HK-2 (cell line): ENCODE data around the gene GPR137.
A peak's percentile ranks its signal among the peaks of the same experiment; 100 is the strongest.

Experiments
- DNase-seq: peaks from one replicate; pipeline ENCODE4 v3.0.0-alpha.2; 2018; ENCODE audit not compliant: unreplicated experiment

Gene GPR137

DNA sequence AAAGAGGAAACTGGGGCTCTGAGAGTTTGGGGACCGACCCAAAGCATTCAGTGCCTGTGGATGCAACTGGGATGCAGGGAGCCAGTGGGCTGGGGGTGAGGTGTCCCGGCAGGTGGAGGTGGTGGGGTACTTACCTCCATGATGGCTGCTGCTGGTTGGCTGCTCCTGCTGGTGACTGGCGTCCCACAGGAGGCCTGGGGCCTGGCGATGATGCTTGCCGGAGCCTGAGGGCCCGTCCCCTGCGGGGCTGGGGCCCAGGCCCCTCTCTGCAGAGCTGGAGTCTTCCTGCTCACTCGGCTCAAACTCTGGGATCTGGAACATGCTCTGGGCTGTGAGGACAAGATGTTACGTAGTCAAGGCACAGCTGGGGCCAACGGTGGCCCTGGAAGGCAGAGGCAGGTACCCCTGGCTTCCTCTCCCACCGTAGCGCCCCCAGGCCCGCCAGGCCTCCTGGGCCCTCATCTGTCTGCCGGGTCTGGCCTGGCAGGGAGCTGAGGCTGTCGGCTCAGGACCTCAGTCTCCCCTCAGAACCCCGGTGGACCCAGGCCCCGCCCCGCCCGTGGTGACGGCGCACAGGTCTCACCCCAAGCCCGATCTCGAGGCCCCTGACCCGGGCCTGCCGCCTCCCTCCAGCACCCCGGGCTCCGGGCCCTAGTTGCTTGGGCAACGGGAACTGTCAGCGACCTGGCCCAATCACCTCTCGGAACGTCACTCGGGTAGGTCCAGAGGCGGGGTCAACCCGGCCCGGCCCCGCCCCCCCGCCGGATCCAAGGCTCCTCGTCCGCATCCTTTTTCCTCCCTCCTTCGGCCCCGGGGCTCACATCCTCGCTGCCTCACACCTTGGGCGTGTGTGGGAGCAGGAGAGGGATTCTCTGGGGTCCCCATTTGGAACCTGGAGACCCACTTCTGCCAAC, 1.3 kb upstream of the GPR137 start, which contains the start of gene BAD:
Gene BAD (minus strand): TSS at position 618 of the 914 bp plus-strand sequence. CDS start 297 bp downstream, at position 321.
- DNase-seq: peak; percentile 89

GRCh38 chr11:64285885-64286800, 495 bp downstream of the GPR137 start:
- peak; percentile 31 for DNase-seq

DNA sequence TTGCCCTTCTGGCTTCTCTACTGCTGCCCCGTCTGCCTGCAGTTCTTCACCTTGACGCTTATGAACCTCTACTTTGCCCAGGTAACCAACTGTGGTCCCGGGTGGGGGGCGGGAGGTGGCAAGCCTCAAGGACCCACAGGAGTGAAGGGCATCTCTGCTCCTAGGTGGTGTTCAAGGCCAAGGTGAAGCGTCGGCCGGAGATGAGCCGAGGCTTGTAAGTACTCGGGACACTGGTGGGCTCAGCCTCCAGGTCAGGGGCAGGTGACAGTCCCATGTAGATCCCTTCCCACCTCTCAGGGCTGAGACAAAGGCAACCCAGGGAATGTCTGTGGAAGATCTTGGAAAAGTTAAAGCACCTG, 1.1 kb downstream of the GPR137 start:
- DNase-seq: no peak

DNA sequence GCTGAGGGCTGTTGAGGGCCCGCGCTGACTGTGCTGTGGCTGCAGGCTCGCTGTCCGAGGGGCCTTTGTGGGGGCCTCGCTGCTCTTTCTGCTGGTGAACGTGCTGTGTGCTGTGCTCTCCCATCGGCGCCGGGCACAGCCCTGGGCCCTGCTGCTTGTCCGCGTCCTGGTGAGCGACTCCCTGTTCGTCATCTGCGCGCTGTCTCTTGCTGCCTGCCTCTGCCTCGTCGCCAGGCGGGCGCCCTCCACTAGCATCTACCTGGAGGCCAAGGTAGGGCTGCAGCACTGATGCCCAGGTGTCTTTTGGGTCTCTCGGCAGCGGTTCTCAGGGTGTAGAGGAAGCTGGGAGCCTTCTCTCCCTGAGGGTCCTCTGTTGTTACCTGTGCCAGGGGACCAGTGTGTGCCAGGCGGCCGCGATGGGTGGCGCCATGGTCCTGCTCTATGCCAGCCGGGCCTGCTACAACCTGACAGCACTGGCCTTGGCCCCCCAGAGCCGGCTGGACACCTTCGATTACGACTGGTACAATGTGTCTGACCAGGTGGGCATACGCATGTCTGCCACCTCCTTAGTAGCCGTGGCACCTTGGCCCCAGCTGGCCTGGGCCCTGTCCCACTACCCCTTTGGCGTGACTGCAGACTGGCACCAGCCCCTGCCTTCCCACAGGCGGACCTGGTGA, 2.2 kb downstream of the GPR137 start:
- no peak for DNase-seq

DNA sequence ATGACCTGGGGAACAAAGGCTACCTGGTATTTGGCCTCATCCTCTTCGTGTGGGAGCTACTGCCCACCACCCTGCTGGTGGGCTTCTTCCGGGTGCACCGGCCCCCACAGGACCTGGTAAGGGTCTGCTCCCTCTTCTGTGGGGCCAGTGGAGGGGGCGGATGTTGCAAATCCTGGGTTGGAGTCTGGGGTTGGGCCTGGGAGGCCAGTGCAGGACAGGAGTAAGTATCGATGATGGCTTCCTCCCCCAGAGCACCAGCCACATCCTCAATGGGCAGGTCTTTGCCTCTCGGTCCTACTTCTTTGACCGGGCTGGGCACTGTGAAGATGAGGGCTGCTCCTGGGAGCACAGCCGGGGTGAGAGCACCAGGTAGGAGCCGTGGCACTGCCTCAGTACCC, 2.7 kb downstream of the GPR137 start:
- DNase-seq: no peak

GRCh38 chr11:64289002-64289564, 3.4 kb downstream of the GPR137 start:
- no peak for DNase-seq

DNA sequence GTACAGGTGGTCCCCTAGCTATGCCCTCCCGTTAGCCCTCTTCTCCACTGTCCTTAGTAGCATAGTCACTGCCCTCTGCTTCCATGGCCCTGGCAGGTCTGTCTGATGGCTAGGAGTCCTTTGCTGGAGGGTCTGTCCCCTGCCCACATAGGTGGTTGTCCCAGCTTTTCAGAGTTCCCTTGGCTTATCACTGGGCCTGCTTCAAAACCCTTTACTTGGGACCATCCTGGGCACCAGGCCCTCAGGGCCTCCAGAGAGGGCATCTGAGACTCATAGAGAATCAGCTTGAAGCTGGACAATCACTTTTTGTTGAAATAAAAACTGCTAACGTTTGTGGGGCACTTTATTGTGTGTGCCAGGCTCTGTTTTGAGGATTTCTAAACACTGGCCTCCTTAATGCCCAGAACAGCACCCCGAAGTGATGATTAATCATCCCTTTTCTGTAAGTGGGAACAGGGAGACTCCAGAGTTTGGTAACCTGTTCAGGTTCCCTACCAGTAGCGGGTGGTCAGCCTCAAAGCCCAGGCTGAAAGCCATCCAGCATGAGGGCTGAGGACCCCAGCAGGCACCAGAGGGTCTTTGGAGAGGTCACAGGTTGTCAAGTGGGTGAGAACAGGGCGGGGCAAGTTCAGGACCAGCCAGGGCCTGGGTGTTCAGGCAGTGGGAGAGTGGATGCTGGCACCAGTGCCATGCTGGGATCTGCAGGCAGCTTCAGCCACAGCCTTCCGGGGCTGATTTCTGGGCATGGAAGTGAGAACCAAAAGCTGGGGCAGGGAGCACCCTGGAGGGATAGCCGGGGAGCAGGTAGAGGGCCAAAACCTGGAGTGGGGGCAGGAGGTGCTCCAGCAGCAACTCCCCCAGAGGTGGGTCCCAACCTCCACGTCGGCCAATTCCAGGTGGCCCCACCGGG, 5.0 kb downstream of the GPR137 start:
- DNase-seq: no peak

DNA sequence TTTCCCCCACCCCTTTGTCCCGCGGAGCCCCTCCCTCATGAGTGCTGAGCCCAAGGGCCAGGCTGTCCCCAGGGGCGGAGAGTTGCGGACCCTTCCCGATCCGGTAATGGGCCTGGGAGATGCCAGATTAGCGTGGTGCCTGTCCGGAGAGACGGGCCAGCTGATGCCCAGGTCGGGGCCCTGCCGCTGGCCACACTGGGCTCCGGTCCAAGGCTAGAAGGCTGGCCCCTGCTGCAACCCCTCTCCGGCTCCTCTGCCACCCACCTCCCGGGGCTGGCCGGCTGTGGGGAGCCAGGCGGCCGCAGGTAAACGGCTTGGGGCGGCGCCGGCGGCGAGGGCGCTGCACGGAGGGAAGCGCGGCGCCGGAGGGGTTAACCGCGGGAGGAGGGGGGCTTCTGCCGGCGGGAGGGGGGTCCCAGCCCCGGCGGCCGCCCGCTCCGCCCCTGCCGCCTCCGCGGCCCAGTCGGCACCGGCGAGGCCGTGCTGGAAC, 5.7 kb downstream of the GPR137 start, which contains the start of gene KCNK4:
Gene KCNK4 (plus strand): TSS at position 41 of the 490 bp plus-strand sequence. CDS start 1,717 bp downstream, outside the sequence.
- no peak for DNase-seq

DNA sequence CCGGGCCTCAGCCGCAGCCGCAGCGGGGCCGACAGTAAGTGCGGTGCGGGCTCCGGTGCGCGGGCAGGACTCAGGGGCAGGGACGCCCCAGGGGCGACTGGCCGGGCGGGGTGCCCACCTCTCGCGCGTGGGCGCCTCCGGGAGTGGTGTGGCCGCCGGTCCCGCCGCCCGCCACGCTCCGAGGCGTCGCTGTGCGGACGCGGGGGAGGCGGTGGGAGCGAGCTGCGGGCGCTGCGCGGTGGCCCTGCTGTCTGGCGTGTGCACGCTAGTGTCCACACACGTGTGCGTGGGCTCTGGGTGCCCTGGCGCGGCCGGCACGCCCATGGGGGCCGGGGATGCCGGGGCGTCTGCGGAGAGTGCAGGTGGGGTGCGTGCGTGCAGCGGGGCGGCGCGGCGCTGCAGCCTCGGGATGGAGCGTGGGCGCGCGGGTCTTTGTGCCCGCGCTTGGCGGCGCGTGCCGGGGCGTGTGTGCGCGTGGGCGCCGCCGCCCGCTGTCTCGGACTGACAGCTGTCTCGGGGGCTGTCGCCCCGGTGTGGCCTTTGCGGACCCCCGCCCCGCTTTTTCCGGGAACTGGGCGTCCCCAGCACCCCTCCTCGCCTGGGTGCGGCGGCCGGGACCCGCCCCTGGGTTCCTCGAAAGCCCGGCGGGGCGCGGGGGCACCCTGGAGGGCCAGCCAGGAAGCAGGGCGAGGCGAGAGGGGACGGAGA, 6.3 kb downstream of the GPR137 start:
- DNase-seq: no peak

GRCh38 chr11:64292460-64293254, 7.0 kb downstream of the GPR137 start:
- no peak for DNase-seq

DNA sequence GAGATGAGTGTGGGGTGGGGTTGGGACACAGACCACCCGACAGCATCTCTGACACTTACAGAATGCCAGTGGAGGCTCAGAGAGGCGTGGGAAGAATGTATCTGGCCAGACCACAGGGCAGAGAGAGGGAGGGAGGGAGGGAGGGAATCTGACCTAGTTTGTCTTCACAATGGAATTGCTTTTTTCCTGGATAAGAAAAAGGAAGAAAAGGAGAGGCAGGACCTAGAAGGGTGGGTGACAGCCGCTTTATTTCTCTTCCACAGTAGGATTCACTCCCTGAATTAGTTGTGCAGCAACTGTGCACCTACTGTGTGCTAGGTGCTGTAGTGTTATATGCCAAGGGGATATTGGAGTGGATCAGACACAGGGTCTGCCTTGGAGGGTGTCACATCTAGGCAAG, 9.1 kb downstream of the GPR137 start:
- DNase-seq: no peak

DNA sequence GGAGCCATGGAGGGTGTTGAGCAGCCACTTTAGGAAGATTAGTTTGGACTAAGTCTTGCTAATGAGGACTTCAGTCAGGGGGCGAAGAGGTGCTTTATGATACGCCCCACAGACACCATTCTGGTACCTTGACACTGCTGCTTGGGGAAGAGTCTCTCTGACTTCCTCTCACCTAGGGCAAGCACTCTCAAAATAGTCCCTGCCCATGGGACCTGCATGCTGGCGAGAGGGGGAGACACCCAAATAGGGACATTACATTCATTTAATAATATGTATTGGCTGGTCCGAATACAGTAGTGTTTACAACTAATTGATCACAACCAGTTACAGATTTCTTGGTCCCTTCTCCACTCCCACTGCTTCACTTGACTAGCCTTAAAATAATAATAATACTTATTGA, 10.1 kb downstream of the GPR137 start:
- no peak for DNase-seq

GRCh38 chr11:64296236-64296635, 10.6 kb downstream of the GPR137 start:
- DNase-seq: no peak

DNA sequence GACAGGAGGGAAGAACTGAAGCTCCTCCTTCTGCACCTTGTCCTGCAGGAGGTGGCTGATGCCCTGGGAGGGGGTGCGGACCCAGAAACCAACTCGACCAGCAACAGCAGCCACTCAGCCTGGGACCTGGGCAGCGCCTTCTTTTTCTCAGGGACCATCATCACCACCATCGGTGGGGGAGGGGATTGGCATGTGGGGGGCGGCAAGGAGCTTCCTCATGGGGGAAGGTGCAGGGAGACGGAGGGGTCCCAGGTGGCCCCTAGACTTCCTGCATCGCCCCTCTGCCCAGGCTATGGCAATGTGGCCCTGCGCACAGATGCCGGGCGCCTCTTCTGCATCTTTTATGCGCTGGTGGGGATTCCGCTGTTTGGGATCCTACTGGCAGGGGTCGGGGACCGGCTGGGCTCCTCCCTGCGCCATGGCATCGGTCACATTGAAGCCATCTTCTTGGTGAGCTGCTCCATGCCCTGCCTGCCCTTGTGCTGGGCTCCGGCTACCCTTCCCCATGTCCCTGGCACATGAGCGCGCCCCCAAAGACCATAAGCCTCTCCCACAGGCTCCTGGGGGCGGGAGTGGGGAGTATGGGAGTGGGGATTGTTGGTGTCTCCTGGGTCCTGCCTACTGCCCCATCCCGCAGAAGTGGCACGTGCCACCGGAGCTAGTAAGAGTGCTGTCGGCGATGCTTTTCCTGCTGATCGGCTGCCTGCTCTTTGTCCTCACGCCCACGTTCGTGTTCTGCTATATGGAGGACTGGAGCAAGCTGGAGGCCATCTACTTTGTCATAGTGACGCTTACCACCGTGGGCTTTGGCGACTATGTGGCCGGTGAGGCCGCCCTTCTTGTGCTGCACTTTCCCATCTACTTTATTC, 11.4 kb downstream of the GPR137 start:
- DNase-seq: no peak

DNA sequence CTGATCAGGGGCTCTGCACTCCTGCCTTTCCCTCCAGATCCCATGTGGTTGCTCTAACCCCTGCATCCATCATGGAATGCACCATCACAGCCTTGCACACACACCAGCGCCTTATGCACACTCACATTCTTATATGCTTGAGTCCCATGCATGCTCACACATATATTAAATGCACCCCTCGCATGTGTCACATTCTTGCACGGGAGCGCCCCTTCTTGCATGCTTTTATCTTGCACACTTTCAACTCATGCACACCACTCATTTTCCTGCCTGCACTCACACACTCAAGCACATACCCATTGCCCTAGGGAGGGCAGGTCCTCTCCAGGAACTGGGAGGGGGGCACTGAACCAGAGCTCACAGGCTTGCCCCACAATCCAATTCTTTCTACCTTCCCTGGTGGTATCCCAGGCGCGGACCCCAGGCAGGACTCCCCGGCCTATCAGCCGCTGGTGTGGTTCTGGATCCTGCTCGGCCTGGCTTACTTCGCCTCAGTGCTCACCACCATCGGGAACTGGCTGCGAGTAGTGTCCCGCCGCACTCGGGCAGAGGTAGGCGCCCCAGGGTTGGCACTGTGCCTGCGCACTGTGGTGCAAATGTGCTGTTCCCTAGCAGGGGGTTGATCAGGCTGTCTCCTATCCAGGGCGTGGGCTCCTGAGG, 12.2 kb downstream of the GPR137 start:
- DNase-seq: no peak

GRCh38 chr11:64298966-64299846, 13.6 kb downstream of the GPR137 start:
- DNase-seq: no peak
